IPS DF 4.7 (cell line): ENCODE measurements around the gene ACTR2.

Source experiments
- DNase-seq: peaks from one replicate; pipeline ENCODE4 v3.0.0-alpha.2; 2013; ENCODE audit warnings: low spot score; ENCODE audit errors: extremely low read depth

Gene ACTR2

GRCh38 chr2:65278531-65278981 lies 50.9 kb downstream of the ACTR2 start:
- no peak for DNase-seq

- DNase-seq = no peak
These were observed 52.1 kb downstream of the ACTR2 start for GRCh38 chr2:65279756-65280155.

GRCh38 chr2:65281627-65282351 lies 54.2 kb downstream of the ACTR2 start:
- DNase-seq = no peak

- no peak for DNase-seq
These were observed 54.9 kb downstream of the ACTR2 start for GRCh38 chr2:65282477-65283053.

- DNase-seq = no peak
These were observed 59.7 kb downstream of the ACTR2 start for GRCh38 chr2:65287364-65287763.

GRCh38 chr2:65291216-65292105 lies 63.8 kb downstream of the ACTR2 start:
- DNase-seq = no peak

- no peak for DNase-seq
These were observed 64.4 kb downstream of the ACTR2 start for GRCh38 chr2:65292106-65292400.

GRCh38 chr2:65292461-65293011 lies 64.9 kb downstream of the ACTR2 start:
- no peak for DNase-seq

- no peak for DNase-seq
These were observed 65.7 kb downstream of the ACTR2 start for GRCh38 chr2:65293376-65293775.

GRCh38 chr2:65294136-65294535 lies 66.5 kb downstream of the ACTR2 start:
- DNase-seq = no peak

- DNase-seq = no peak
These were observed 67.1 kb downstream of the ACTR2 start for GRCh38 chr2:65294701-65295100.

- no peak for DNase-seq
These were observed 69.3 kb downstream of the ACTR2 start for GRCh38 chr2:65296971-65297370.

GRCh38 chr2:65297544-65297943 lies 69.9 kb downstream of the ACTR2 start:
- no peak for DNase-seq

- no peak for DNase-seq
These were observed 70.5 kb downstream of the ACTR2 start for GRCh38 chr2:65298089-65298488.

GRCh38 chr2:65299246-65299645 lies 71.6 kb downstream of the ACTR2 start:
- DNase-seq = no peak

GRCh38 chr2:65300134-65300760 lies 72.6 kb downstream of the ACTR2 start:
- no peak for DNase-seq

- no peak for DNase-seq
These were observed 73.4 kb downstream of the ACTR2 start for GRCh38 chr2:65300761-65301711.

GRCh38 chr2:65305934-65306333 lies 78.3 kb downstream of the ACTR2 start:
- DNase-seq = no peak

- DNase-seq = no peak
These were observed 82.1 kb downstream of the ACTR2 start for GRCh38 chr2:65309699-65310098.

- no peak for DNase-seq
These were observed 83.4 kb downstream of the ACTR2 start for GRCh38 chr2:65311049-65311448.
